HG02885 (cell line): Measurements from ENCODE around the gene TIMM22.
"Not testable (repeated sequence)": the region's sequence is repeated elsewhere in the genome, so short reads cannot be mapped to it uniquely, and the experiment has no call there.

Experiments used
- ATAC-seq: cut with Tn5 transposase; IDR thresholded peaks from one replicate; pipeline ENCODE4 v1.9.1; 2021; ENCODE audit warnings: mild to moderate bottlenecking; ENCODE audit not compliant: unreplicated experiment, poor library complexity

Gene TIMM22

GRCh38 chr17:970364-970763 lies 26.6 kb upstream of the TIMM22 start:
- ATAC-seq: no peak

- ATAC-seq: not testable (repeated sequence)
These were observed 25.1 kb upstream of the TIMM22 start for GRCh38 chr17:971861-972260.

- no peak for ATAC-seq
These were observed 23.9 kb upstream of the TIMM22 start for GRCh38 chr17:973053-973452.

- not testable (repeated sequence) for ATAC-seq
These were observed 22.2 kb upstream of the TIMM22 start for GRCh38 chr17:974778-975177.

GRCh38 chr17:975371-975915 lies 21.5 kb upstream of the TIMM22 start:
- no peak for ATAC-seq

GRCh38 chr17:976312-976711 lies 20.6 kb upstream of the TIMM22 start:
- ATAC-seq: no peak

- no peak for ATAC-seq
These were observed 19.8 kb upstream of the TIMM22 start for GRCh38 chr17:977166-977565.

GRCh38 chr17:978103-979093 lies 18.5 kb upstream of the TIMM22 start:
- no peak for ATAC-seq

- no peak for ATAC-seq
These were observed 17.8 kb upstream of the TIMM22 start for GRCh38 chr17:979212-979538.

- ATAC-seq: peak; percentile 78
These were observed 17.2 kb upstream of the TIMM22 start, which contains the start of gene NXN for GRCh38 chr17:979539-980405. Gene NXN (minus strand): TSS chr17:979776.

- no peak for ATAC-seq
These were observed 16.3 kb upstream of the TIMM22 start for GRCh38 chr17:980406-981291.

GRCh38 chr17:981292-981658 lies 15.7 kb upstream of the TIMM22 start:
- no peak for ATAC-seq

GRCh38 chr17:983921-984320 lies 13.0 kb upstream of the TIMM22 start:
- ATAC-seq: no peak

GRCh38 chr17:986322-986929 lies 10.5 kb upstream of the TIMM22 start:
- ATAC-seq: no peak

- ATAC-seq: no peak
These were observed 9.0 kb upstream of the TIMM22 start for GRCh38 chr17:987931-988330.

GRCh38 chr17:988561-988960 lies 8.4 kb upstream of the TIMM22 start:
- no peak for ATAC-seq

- no peak for ATAC-seq
These were observed 4.0 kb upstream of the TIMM22 start for GRCh38 chr17:992933-993332.

GRCh38 chr17:995324-995723 lies 1.6 kb upstream of the TIMM22 start:
- ATAC-seq: not testable (repeated sequence)

GRCh38 chr17:998111-998510 lies 1.2 kb downstream of the TIMM22 start:
- ATAC-seq: no peak
